Measurements from ENCODE around the gene CLDN8.

Gene CLDN8

GRCh38 chr21:30248844-30249243 is 32.9 kb upstream of the CLDN8 start:
- H3K4me1 ChIP-seq (ENCODE audit: insufficient read depth, low read length, severe bottlenecking): no peaks in the 10 kb centered on the region

DNA sequence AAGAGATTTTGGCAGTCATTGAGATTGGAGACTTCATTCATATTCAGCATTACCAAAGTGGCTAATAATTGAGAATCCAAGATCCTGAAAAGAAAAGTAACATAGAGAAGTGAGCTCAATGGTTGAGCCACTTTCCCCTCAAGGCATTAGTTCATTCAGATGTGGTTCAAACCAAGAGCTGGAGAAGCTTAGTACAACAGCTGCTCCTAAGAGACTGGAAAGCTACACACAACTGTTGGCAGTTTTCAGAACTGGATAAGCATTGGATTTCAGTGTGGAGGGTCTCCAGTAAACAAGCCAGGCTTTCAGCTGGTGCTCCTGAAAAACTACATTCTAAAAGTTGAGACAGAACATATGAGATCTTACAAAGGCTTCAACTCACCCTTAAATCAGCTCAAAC is 29.2 kb upstream of the CLDN8 start:
- no peak overlapping the region for H2AFZ ChIP-seq (ENCODE audit: low read length)
- no peak overlapping the region for H3K4me2 ChIP-seq (ENCODE audit: low read length)
- H3K4me3 ChIP-seq (ENCODE audit: low read depth, low read length, poor library complexity, severe bottlenecking): no peak overlapping the region
- H4K20me1 ChIP-seq (ENCODE audit: insufficient read depth, low read length): no peaks in the 10 kb centered on the region
- TF ChIP-seq EZH2 (IDR thresholded peaks at IDR 0.05; ENCODE audit: borderline replicate concordance, low read length) (no peak), CTCF (IDR thresholded peaks at IDR 0.05; ENCODE audit: low read length) (no peak)
- H3F3A ChIP-seq (ENCODE audit: insufficient read depth, low read length): no peaks in the 10 kb centered on the region
- H3K27me3 ChIP-seq (ENCODE audit: insufficient read depth, low read length): no peaks in the 10 kb centered on the region
- no peaks in the 10 kb centered on the region for H3K9me3 ChIP-seq (ENCODE audit: low read length)
- H3K9me2 ChIP-seq (ENCODE audit: low read depth, low read length): no peaks in the 10 kb centered on the region
- no peaks in the 10 kb centered on the region for H3K36me3 ChIP-seq (ENCODE audit: insufficient read depth, low read length)
- no peak overlapping the region for H3K9ac ChIP-seq (ENCODE audit: low read length)
- no peak overlapping the region for H3K27ac ChIP-seq (ENCODE audit: low read depth, low read length, poor library complexity, severe bottlenecking)
- no peaks in the 10 kb centered on the region for H3K79me2 ChIP-seq (ENCODE audit: insufficient read depth, low read length)
- H3K4me1 ChIP-seq (ENCODE audit: insufficient read depth, low read length, severe bottlenecking): no peaks in the 10 kb centered on the region

More at GRCh38 chr21:30248844-30249243, 32.9 kb upstream of the CLDN8 start:
- Histone ChIP-seq H3K9me2 (ENCODE audit: low read depth, low read length) (no peaks in the 10 kb centered on the region), H3K9me3 (ENCODE audit: low read length) (no peaks in the 10 kb centered on the region), H3K27ac (ENCODE audit: low read depth, low read length, poor library complexity, severe bottlenecking) (no peak overlapping the region), H2AFZ (ENCODE audit: low read length) (no peak overlapping the region), H3F3A (ENCODE audit: insufficient read depth, low read length) (no peaks in the 10 kb centered on the region), H3K4me2 (ENCODE audit: low read length) (no peak overlapping the region), H3K36me3 (ENCODE audit: insufficient read depth, low read length) (no peaks in the 10 kb centered on the region), H3K79me2 (ENCODE audit: insufficient read depth, low read length) (no peaks in the 10 kb centered on the region), H4K20me1 (ENCODE audit: insufficient read depth, low read length) (no peaks in the 10 kb centered on the region), H3K4me3 (ENCODE audit: low read depth, low read length, poor library complexity, severe bottlenecking) (no peak overlapping the region), H3K27me3 (ENCODE audit: insufficient read depth, low read length) (no peaks in the 10 kb centered on the region), H3K9ac (ENCODE audit: low read length) (no peak overlapping the region)
- TF ChIP-seq EZH2 (IDR thresholded peaks at IDR 0.05; ENCODE audit: borderline replicate concordance, low read length): no peak
- no peak for TF ChIP-seq CTCF (IDR thresholded peaks at IDR 0.05; ENCODE audit: low read length)

- Histone ChIP-seq H3K36me3 (ENCODE audit: insufficient read depth, low read length) (no peaks in the 10 kb centered on the region), H3K9ac (ENCODE audit: low read length) (no peak overlapping the region), H3K4me3 (ENCODE audit: low read depth, low read length, poor library complexity, severe bottlenecking) (no peak overlapping the region), H3F3A (ENCODE audit: insufficient read depth, low read length) (no peaks in the 10 kb centered on the region), H3K27me3 (ENCODE audit: insufficient read depth, low read length) (no peaks in the 10 kb centered on the region), H4K20me1 (ENCODE audit: insufficient read depth, low read length) (no peaks in the 10 kb centered on the region), H3K4me2 (ENCODE audit: low read length) (no peak overlapping the region), H3K79me2 (ENCODE audit: insufficient read depth, low read length) (no peaks in the 10 kb centered on the region), H3K27ac (ENCODE audit: low read depth, low read length, poor library complexity, severe bottlenecking) (no peak overlapping the region), H3K9me2 (ENCODE audit: low read depth, low read length) (no peaks in the 10 kb centered on the region), H2AFZ (ENCODE audit: low read length) (no peak overlapping the region), H3K9me3 (ENCODE audit: low read length) (no peaks in the 10 kb centered on the region), H3K4me1 (ENCODE audit: insufficient read depth, low read length, severe bottlenecking) (no peaks in the 10 kb centered on the region)
- no peak for TF ChIP-seq EZH2 (IDR thresholded peaks at IDR 0.05; ENCODE audit: borderline replicate concordance, low read length)
- no peak for TF ChIP-seq CTCF (IDR thresholded peaks at IDR 0.05; ENCODE audit: low read length)
Observed at GRCh38 chr21:30243691-30244090, 27.8 kb upstream of the CLDN8 start.
